GM19099 (cell line): ENCODE measurements around the gene FRY.

Experiments
- POLR2A ChIP-seq: IDR thresholded peaks from 3 replicates; pipeline ENCODE4 v1.6.1; 2011; ENCODE audit warnings: low read depth; ENCODE audit not compliant: insufficient read length; ENCODE audit errors: extremely low read depth

FRY gene

GRCh38 chr13:32282096-32282711, 250.6 kb downstream of the FRY start:
- no peak for TF ChIP-seq POLR2A

GRCh38 chr13:32284927-32285632, 253.5 kb downstream of the FRY start:
- no peak for TF ChIP-seq POLR2A

- no peak for TF ChIP-seq POLR2A
Observed at GRCh38 chr13:32285633-32285965, 254.0 kb downstream of the FRY start.

GRCh38 chr13:32297206-32297605, 265.6 kb downstream of the FRY start:
- no peak for TF ChIP-seq POLR2A

GRCh38 chr13:32298695-32299094, 267.1 kb downstream of the FRY start:
- no peak for TF ChIP-seq POLR2A

GRCh38 chr13:32299893-32300292, 268.3 kb downstream of the FRY start:
- TF ChIP-seq POLR2A, result no peak

GRCh38 chr13:32300406-32300805, 268.8 kb downstream of the FRY start:
- TF ChIP-seq POLR2A, result no peak

GRCh38 chr13:32300920-32301319, 269.3 kb downstream of the FRY start:
- TF ChIP-seq POLR2A, result no peak

- TF ChIP-seq POLR2A, result no peak
Observed at GRCh38 chr13:32302461-32302860, 270.9 kb downstream of the FRY start.

- TF ChIP-seq POLR2A, result no peak
Observed at GRCh38 chr13:32305646-32306045, 274.1 kb downstream of the FRY start.

- TF ChIP-seq POLR2A, result no peak
Observed at GRCh38 chr13:32309312-32310133, 277.9 kb downstream of the FRY start.

- TF ChIP-seq POLR2A, result no peak
Observed at GRCh38 chr13:32310134-32310706, 278.6 kb downstream of the FRY start.

- no peak for TF ChIP-seq POLR2A
Observed at GRCh38 chr13:32311188-32311897, 279.8 kb downstream of the FRY start.

GRCh38 chr13:32314271-32315237, 283.0 kb downstream of the FRY start:
- TF ChIP-seq POLR2A, result no peak

GRCh38 chr13:32315238-32316027, 283.9 kb downstream of the FRY start, which contains the start of the genes BRCA2 and ZAR1L:
Gene BRCA2 (plus strand): TSS chr13:32315508. CDS start chr13:32316461, 953 bp downstream.
Gene ZAR1L (minus strand): TSS chr13:32315363. CDS start chr13:32311925, 3,438 bp downstream.
- peak; percentile 98 for TF ChIP-seq POLR2A
